Neural cell (in vitro differentiated cells): ENCODE measurements around the gene CSH2. TPM values are rescaled to one million over a fixed set of nuclear protein-coding genes. Genes with fewer than 3 reads are reported as not detected.
A peak's percentile ranks its signal among the peaks of the same experiment; 100 is the strongest.
"Not testable (repeated sequence)": the region's sequence is repeated elsewhere in the genome, so short reads cannot be mapped to it uniquely, and the experiment has no call there.

ENCODE experiments used
- H2AFZ ChIP-seq: fragments of 200-600, 300-800 bp; sonication (generic), shearing (Covaris generic); 2 replicates; pipeline ENCODE4 v1.6.0; 2014; ENCODE audit warnings: low read depth, mild to moderate bottlenecking, antibody characterized with exemption, low read length, moderate library complexity
- H3F3A ChIP-seq: fragments of 200-600 bp; shearing (Covaris generic); 2 replicates; pipeline ENCODE4 v1.6.1; 2016; ENCODE audit warnings: mild to moderate bottlenecking, moderate library complexity, mixed read lengths, antibody characterized with exemption, low read length; ENCODE audit not compliant: insufficient read depth, poor library complexity, severe bottlenecking
- H3K27ac ChIP-seq: fragments of 200-600, 300-800 bp; sonication (generic), shearing (Covaris generic); 2 replicates; pipeline ENCODE4 v1.5.1; 2014; ENCODE audit warnings: mild to moderate bottlenecking, low read length, moderate library complexity
- H3K27me3 ChIP-seq: fragments of 300-800, 200-600 bp; sonication (generic), shearing (Covaris generic); 2 replicates; pipeline ENCODE4 v1.6.0; 2014; ENCODE audit warnings: mild to moderate bottlenecking, low read depth, low read length, moderate library complexity; ENCODE audit not compliant: insufficient read depth
- H3K36me3 ChIP-seq: fragments of 300-800, 200-600 bp; sonication (generic), shearing (Covaris generic); 2 replicates; pipeline ENCODE4 v1.5.1; 2014; ENCODE audit warnings: mild to moderate bottlenecking, antibody characterized with exemption, low read length, moderate library complexity; ENCODE audit not compliant: insufficient read depth
- H3K4me2 ChIP-seq: fragments of 300-800, 200-600 bp; sonication (generic), shearing (Covaris generic); 2 replicates; pipeline ENCODE4 v1.6.0; 2014; ENCODE audit warnings: mild to moderate bottlenecking, low read length
- H3K4me3 ChIP-seq: fragments of 300-800, 200-600 bp; sonication (generic), shearing (Covaris generic); 2 replicates; pipeline ENCODE4 v1.5.1; 2014; ENCODE audit warnings: mild to moderate bottlenecking, low read length, moderate library complexity
- H3K79me2 ChIP-seq: fragments of 200-600 bp; shearing (Covaris generic); replicated peaks from 2 replicates; pipeline ENCODE4 v1.6.0; 2014; ENCODE audit warnings: mild to moderate bottlenecking, low read length, moderate library complexity; ENCODE audit not compliant: insufficient read depth
- H3K9ac ChIP-seq: fragments of 300-800, 200-600 bp; sonication (generic), shearing (Covaris generic); 2 replicates; pipeline ENCODE4 v1.6.1; 2016; ENCODE audit warnings: mild to moderate bottlenecking, low read length, mixed read lengths
- H3K9me2 ChIP-seq: fragments of 200-600 bp; shearing (Covaris generic); 2 replicates; pipeline ENCODE4 v1.6.1; 2016; ENCODE audit warnings: mild to moderate bottlenecking, low read length, mixed read lengths; ENCODE audit not compliant: insufficient read depth
- H3K9me3 ChIP-seq: fragments of 200-600, 300-800 bp; sonication (generic), shearing (Covaris generic); 2 replicates; pipeline ENCODE4 v1.6.1; 2016; ENCODE audit warnings: mild to moderate bottlenecking, mixed run types, low read length, moderate library complexity, mixed read lengths
- H4K20me1 ChIP-seq: fragments of 200-600 bp; shearing (Covaris generic); 2 replicates; pipeline ENCODE4 v1.6.1; 2016; ENCODE audit warnings: mild to moderate bottlenecking, mixed run types; ENCODE audit not compliant: insufficient read depth
- EP300 ChIP-seq: fragments of 450-650 bp; conservative IDR thresholded peaks from 2 replicates; pipeline ENCODE4 v1.6.1; 2014; ENCODE audit warnings: antibody characterized with exemption, mild to moderate bottlenecking, moderate library complexity; ENCODE audit not compliant: poor library complexity, severe bottlenecking
- EZH2 ChIP-seq: fragments of 200-600, 300-800 bp; shearing (Covaris generic), sonication (generic); IDR thresholded peaks from 2 replicates; pipeline ENCODE4 v1.6.1; 2014; ENCODE audit warnings: antibody characterized with exemption, low read length, borderline replicate concordance, mild to moderate bottlenecking; ENCODE audit not compliant: insufficient read depth, poor library complexity, severe bottlenecking
- MXI1 ChIP-seq: fragments of 450-650 bp; conservative IDR thresholded peaks from 2 replicates; pipeline ENCODE4 v1.6.1; 2014; ENCODE audit warnings: antibody characterized with exemption, mild to moderate bottlenecking; ENCODE audit not compliant: poor library complexity, severe bottlenecking
- POLR2AphosphoS5 ChIP-seq: IDR thresholded peaks from 2 replicates; pipeline ENCODE4 v1.6.1; 2012
- RAD21 ChIP-seq: fragments of 450-650 bp; conservative IDR thresholded peaks from 2 replicates; pipeline ENCODE4 v1.6.1; 2014; ENCODE audit warnings: antibody characterized with exemption, mild to moderate bottlenecking, moderate library complexity
- SMC3 ChIP-seq: fragments of 450-650 bp; conservative IDR thresholded peaks from 2 replicates; pipeline ENCODE4 v1.6.1; 2014; ENCODE audit warnings: antibody characterized with exemption, mild to moderate bottlenecking, moderate library complexity; ENCODE audit not compliant: poor library complexity
- TAF1 ChIP-seq: IDR thresholded peaks from 2 replicates; pipeline ENCODE4 v1.6.1; 2012; ENCODE audit warnings: low read depth
- polyA minus RNA-seq: library from RNA; depleted of rRNA, polyadenylated mRNA; stranded (reverse); fragments of >200 nt; gene quantifications from 2 replicates; pipeline ENCODE4 v1.2.3, GENCODE V29; 2014
- polyA plus RNA-seq: library from polyadenylated mRNA; depleted of rRNA; stranded (reverse); fragments of >200 nt; gene quantifications from 2 replicates; pipeline ENCODE4 v1.2.3, GENCODE V29; 2014
- TF ChIP-seq, protein P1 (sequence below): IDR thresholded peaks from 2 replicates; pipeline ENCODE4 v1.6.1; 2012; ENCODE audit warnings: borderline replicate concordance
- TF ChIP-seq, protein P2 (sequence below): fragments of 450-650 bp; IDR thresholded peaks from 2 replicates; pipeline ENCODE4 v1.5.1; 2014; ENCODE audit warnings: antibody characterized with exemption, mild to moderate bottlenecking, moderate library complexity; ENCODE audit not compliant: poor library complexity, severe bottlenecking

The CSH2 gene
- not detected in 2 replicates for polyA plus RNA-seq
- polyA minus RNA-seq, result not detected in 2 replicates

DNA sequence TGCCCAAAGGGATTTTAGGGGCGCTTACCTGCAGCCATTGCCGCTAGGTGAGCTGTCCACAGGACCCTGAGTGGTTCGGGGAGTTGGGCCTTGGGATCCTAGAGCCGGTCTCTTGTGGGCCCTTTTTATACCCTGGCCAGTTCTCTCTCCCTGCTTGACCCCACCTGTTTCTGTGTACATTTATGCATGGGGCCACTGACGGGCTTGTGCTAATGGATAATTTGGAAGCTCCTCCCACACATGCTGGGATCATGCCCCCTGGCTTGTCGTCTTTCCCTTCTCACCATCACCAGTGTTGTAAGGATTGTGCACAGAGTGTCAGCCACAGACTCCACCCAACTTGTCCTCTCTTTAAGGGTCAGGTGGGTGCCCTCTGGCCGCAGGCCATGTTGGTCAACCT lies at the start of gene CSH2:
Gene CSH2 (minus strand): TSS at position 101 of the 400 bp plus-strand sequence. CDS start 63 bp downstream, at position 38.
- not testable (repeated sequence) for H3K79me2 ChIP-seq, H3K27ac ChIP-seq, H3K9ac ChIP-seq, H3K9me2 ChIP-seq, H4K20me1 ChIP-seq, H2AFZ ChIP-seq, H3K27me3 ChIP-seq, H3K36me3 ChIP-seq, H3K4me2 ChIP-seq, H3F3A ChIP-seq, H3K4me3 ChIP-seq, H3K9me3 ChIP-seq

DNA sequence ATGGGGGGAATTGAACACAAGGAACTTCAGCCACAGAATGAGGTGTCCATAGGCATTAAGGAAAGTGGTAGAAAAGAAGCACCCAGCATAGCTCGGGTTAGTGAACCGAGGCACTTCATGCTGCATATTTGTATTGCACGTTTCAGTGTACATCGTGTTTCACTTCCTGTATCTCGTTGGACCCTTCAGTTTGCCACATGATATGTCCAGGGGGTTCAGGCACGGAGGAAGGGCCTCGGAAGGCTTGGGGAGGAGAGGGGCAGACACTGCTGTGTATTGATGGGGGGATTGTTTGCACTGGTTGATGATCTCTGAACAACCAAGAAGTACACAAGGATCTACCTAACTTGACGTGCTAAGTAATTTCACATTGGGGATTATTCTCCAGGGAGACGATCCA lies 48.9 kb upstream of the CSH2 start:
- H2AFZ ChIP-seq, H3K27ac ChIP-seq, H3K9me2 ChIP-seq, H3K9ac ChIP-seq, H3K36me3 ChIP-seq, H3K4me3 ChIP-seq, H3K27me3 ChIP-seq, H4K20me1 ChIP-seq, H3K9me3 ChIP-seq, H3F3A ChIP-seq, H3K4me2 ChIP-seq, H3K79me2 ChIP-seq: not testable (repeated sequence)

DNA sequence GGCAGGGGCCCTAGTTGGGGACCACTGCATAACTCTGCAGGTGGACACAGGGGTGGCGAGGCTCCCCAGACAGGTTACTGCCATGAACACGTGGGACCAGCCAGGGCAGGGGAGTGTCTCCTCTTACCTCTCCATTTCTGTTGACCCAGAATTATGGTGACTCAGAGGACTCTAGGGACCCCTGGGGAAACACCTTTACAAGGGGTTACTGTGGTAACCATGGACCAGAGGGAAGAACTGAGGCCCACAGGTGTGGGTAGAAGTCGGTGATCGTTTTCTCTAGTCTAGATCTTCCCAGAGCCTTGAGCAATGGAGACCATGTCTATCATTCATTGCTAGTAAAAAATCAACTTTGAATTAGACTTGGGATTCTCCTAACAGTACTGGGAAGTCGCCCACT lies 47.3 kb upstream of the CSH2 start:
- not testable (repeated sequence) for H3K79me2 ChIP-seq, H4K20me1 ChIP-seq, H3K9me3 ChIP-seq, H3K4me3 ChIP-seq, H2AFZ ChIP-seq, H3F3A ChIP-seq, H3K27ac ChIP-seq, H3K27me3 ChIP-seq, H3K9ac ChIP-seq, H3K9me2 ChIP-seq, H3K4me2 ChIP-seq, H3K36me3 ChIP-seq

DNA sequence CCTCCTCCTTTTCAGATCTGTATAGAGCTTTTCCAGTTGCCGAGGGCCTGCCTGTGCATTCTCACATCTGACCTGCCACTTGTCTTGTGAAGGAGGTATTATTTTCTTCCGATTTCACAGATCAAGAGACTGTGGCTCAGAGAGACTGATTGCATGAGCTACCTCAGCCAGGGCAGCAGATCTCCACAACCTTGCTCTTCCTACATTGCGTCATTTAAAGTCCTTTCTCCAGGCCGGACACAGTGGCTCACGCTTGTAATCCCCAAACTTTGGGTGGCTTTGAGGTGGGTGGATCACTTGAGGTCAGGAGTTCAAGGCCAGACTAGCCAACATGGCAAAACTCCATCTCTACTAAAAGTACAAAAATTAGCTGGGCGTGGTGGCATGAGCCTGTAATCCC lies 46.6 kb upstream of the CSH2 start:
- not testable (repeated sequence) for H3K9ac ChIP-seq

DNA sequence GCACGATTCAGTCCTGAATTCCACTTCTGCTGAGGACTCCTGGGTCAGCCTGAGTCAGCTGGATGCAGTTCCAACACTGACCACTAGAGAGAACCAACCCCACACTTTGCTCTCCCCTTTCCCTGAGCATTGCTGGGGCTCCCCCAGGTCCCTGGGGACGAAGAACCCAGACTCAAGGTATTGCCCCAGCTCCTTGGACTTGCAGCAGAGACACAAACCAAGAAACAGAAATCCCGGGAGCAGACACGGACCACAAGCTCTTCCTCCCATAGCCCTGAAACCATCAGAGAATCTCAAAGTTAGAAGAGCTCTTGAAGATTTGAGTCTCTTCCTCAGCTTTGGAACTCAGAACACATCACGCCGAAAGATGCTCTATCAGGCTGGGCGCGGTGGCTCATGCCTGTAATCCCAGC lies 45.8 kb upstream of the CSH2 start:
- Histone ChIP-seq H2AFZ (no peak overlapping the region), H3F3A (no peaks in the 10 kb centered on the region), H3K36me3 (no peaks in the 10 kb centered on the region), H3K27ac (no peak overlapping the region), H4K20me1 (no peaks in the 10 kb centered on the region), H3K27me3 (no peaks in the 10 kb centered on the region), H3K4me2 (no peak overlapping the region), H3K9ac (no peak overlapping the region), H3K79me2 (no peaks in the 10 kb centered on the region), H3K4me3 (no peak overlapping the region), H3K9me3 (no peaks in the 10 kb centered on the region), H3K9me2 (no peaks in the 10 kb centered on the region)
- TF ChIP-seq POLR2AphosphoS5 (no peak), EP300 (no peak), EZH2 (no peak), SMC3 (peak; percentile 72), TAF1 (no peak), MXI1 (no peak), RAD21 (peak; percentile 70)
- TF ChIP-seq, protein P1, sequence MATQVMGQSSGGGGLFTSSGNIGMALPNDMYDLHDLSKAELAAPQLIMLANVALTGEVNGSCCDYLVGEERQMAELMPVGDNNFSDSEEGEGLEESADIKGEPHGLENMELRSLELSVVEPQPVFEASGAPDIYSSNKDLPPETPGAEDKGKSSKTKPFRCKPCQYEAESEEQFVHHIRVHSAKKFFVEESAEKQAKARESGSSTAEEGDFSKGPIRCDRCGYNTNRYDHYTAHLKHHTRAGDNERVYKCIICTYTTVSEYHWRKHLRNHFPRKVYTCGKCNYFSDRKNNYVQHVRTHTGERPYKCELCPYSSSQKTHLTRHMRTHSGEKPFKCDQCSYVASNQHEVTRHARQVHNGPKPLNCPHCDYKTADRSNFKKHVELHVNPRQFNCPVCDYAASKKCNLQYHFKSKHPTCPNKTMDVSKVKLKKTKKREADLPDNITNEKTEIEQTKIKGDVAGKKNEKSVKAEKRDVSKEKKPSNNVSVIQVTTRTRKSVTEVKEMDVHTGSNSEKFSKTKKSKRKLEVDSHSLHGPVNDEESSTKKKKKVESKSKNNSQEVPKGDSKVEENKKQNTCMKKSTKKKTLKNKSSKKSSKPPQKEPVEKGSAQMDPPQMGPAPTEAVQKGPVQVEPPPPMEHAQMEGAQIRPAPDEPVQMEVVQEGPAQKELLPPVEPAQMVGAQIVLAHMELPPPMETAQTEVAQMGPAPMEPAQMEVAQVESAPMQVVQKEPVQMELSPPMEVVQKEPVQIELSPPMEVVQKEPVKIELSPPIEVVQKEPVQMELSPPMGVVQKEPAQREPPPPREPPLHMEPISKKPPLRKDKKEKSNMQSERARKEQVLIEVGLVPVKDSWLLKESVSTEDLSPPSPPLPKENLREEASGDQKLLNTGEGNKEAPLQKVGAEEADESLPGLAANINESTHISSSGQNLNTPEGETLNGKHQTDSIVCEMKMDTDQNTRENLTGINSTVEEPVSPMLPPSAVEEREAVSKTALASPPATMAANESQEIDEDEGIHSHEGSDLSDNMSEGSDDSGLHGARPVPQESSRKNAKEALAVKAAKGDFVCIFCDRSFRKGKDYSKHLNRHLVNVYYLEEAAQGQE, result no peak
- TF ChIP-seq, protein P2, sequence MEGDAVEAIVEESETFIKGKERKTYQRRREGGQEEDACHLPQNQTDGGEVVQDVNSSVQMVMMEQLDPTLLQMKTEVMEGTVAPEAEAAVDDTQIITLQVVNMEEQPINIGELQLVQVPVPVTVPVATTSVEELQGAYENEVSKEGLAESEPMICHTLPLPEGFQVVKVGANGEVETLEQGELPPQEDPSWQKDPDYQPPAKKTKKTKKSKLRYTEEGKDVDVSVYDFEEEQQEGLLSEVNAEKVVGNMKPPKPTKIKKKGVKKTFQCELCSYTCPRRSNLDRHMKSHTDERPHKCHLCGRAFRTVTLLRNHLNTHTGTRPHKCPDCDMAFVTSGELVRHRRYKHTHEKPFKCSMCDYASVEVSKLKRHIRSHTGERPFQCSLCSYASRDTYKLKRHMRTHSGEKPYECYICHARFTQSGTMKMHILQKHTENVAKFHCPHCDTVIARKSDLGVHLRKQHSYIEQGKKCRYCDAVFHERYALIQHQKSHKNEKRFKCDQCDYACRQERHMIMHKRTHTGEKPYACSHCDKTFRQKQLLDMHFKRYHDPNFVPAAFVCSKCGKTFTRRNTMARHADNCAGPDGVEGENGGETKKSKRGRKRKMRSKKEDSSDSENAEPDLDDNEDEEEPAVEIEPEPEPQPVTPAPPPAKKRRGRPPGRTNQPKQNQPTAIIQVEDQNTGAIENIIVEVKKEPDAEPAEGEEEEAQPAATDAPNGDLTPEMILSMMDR, result peak; percentile 71

More for the DNA sequence above, 46.6 kb upstream of the CSH2 start:
- H2AFZ ChIP-seq, H3K9me2 ChIP-seq, H3K27me3 ChIP-seq, H3K4me2 ChIP-seq, H4K20me1 ChIP-seq, H3K36me3 ChIP-seq, H3K4me3 ChIP-seq, H3F3A ChIP-seq, H3K9me3 ChIP-seq, H3K79me2 ChIP-seq, H3K27ac ChIP-seq: not testable (repeated sequence)
